K562 (cell line): Measurements from ENCODE around the gene TLCD1.

ENCODE experiments used
- BRF1 ChIP-seq: IDR thresholded peaks from 3 replicates; pipeline ENCODE4 v1.6.1; 2011; ENCODE audit warnings: borderline replicate concordance, mild to moderate bottlenecking; ENCODE audit not compliant: insufficient read length; ENCODE audit errors: extremely low read depth
- MTA3 ChIP-seq: fragments of 450-650 bp; formaldehyde crosslinking; IDR thresholded peaks from 2 replicates; pipeline ENCODE4 v1.6.1; 2017; ENCODE audit warnings: mild to moderate bottlenecking, borderline replicate concordance
- POLR2A ChIP-seq: fragments of 450-650 bp; conservative IDR thresholded peaks from 2 replicates; pipeline ENCODE4 v1.6.1; 2016
- RBBP5 ChIP-seq: fragments of 200-600 bp; sonication (generic); IDR thresholded peaks from 2 replicates; pipeline ENCODE4 v1.6.1; 2012; ENCODE audit warnings: borderline replicate concordance, mild to moderate bottlenecking, low read length, control low read depth, inconsistent platforms; ENCODE audit not compliant: insufficient read depth, poor library complexity, severe bottlenecking
- TAF1 ChIP-seq: IDR thresholded peaks from 2 replicates; pipeline ENCODE4 v1.6.1; 2011; ENCODE audit warnings: mild to moderate bottlenecking, low read length, moderate library complexity; ENCODE audit not compliant: insufficient read depth, control insufficient read depth, severe bottlenecking; ENCODE audit errors: extremely low read depth
- ZBTB8A ChIP-seq: fragments of 450-650 bp; IDR thresholded peaks from 2 replicates; pipeline ENCODE4 v1.6.1; 2018; ENCODE audit warnings: mild to moderate bottlenecking, moderate library complexity; ENCODE audit not compliant: partially characterized antibody
- ZNF121 ChIP-seq: sonication (generic); formaldehyde crosslinking; conservative IDR thresholded peaks from 2 replicates; pipeline ENCODE4 v1.8.0; 2022; ENCODE audit warnings: missing genetic modification reagents
- TF ChIP-seq, protein P1 (sequence below): fragments of 250-450 bp; sonication (Bioruptor Pico); IDR thresholded peaks from 2 replicates; pipeline ENCODE4 v1.9.0; 2021; ENCODE audit warnings: mild to moderate bottlenecking, inconsistent platforms
- TF ChIP-seq, protein P2 (sequence below): fragments of 450-650 bp; IDR thresholded peaks from 2 replicates; pipeline ENCODE4 v1.6.1; 2017; ENCODE audit warnings: mild to moderate bottlenecking, moderate library complexity
- TF ChIP-seq, protein P3 (sequence below): sonication (generic); formaldehyde crosslinking; IDR thresholded peaks from 2 replicates; pipeline ENCODE4 v1.8.0; 2022; ENCODE audit warnings: mild to moderate bottlenecking, low read depth, missing genetic modification reagents
- TF ChIP-seq, protein P4 (sequence below), 3 experiments: IDR thresholded peaks in 2 of 3; conservative IDR thresholded peaks in 1 of 3; 2 replicates each; pipeline ENCODE4 v1.5.1; 2011 to 2012; ENCODE audit warnings: low read length in 3 of 3, mild to moderate bottlenecking in 3 of 3, control low read depth in 2 of 3, improper control_type of control experiment in 1 of 3, inconsistent platforms in 1 of 3, low read depth in 1 of 3, mixed read lengths in 1 of 3, moderate library complexity in 1 of 3; ENCODE audit not compliant: insufficient read depth in 2 of 3
- TF ChIP-seq, protein P5 (sequence below), 2 experiments: fragments of 450-650 bp in 1 of 2; sonication (generic) in 1 of 2; formaldehyde crosslinking in 1 of 2; IDR thresholded peaks; 2 replicates each; pipeline versions ENCODE4 v1.7.1 to v1.9.0; 2016 to 2022; ENCODE audit warnings: inconsistent platforms in 1 of 2, mild to moderate bottlenecking in 1 of 2, missing genetic modification reagents in 1 of 2

DNA sequence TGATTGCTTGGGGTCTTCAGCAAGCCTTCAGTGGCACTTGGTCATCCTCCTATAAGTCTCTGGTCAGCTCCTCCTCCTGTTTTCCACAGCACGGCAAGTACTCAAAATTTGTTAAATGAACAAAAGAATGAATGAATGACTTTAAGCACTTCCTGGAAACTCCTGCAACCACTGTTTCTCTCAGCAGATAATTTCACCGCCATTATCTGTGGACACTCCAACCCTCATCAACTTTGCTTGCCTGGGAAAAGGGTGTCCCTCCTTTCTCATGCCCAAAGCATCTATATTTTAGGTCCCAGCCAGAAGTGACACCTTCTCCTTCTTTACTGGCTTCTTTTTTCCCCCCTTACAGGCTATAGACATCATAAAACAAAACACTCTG is 18.7 kb downstream of the TLCD1 start:
- TF ChIP-seq, protein P1, sequence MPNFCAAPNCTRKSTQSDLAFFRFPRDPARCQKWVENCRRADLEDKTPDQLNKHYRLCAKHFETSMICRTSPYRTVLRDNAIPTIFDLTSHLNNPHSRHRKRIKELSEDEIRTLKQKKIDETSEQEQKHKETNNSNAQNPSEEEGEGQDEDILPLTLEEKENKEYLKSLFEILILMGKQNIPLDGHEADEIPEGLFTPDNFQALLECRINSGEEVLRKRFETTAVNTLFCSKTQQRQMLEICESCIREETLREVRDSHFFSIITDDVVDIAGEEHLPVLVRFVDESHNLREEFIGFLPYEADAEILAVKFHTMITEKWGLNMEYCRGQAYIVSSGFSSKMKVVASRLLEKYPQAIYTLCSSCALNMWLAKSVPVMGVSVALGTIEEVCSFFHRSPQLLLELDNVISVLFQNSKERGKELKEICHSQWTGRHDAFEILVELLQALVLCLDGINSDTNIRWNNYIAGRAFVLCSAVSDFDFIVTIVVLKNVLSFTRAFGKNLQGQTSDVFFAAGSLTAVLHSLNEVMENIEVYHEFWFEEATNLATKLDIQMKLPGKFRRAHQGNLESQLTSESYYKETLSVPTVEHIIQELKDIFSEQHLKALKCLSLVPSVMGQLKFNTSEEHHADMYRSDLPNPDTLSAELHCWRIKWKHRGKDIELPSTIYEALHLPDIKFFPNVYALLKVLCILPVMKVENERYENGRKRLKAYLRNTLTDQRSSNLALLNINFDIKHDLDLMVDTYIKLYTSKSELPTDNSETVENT (CRISPR knock-in tag), result no peak
- TF ChIP-seq POLR2A (no peak), ZBTB8A (no peak), TAF1 (no peak), ZNF121 (CRISPR knock-in tag) (no peak), BRF1 (no peak), MTA3 (no peak), RBBP5 (no peak)
- TF ChIP-seq, protein P2, sequence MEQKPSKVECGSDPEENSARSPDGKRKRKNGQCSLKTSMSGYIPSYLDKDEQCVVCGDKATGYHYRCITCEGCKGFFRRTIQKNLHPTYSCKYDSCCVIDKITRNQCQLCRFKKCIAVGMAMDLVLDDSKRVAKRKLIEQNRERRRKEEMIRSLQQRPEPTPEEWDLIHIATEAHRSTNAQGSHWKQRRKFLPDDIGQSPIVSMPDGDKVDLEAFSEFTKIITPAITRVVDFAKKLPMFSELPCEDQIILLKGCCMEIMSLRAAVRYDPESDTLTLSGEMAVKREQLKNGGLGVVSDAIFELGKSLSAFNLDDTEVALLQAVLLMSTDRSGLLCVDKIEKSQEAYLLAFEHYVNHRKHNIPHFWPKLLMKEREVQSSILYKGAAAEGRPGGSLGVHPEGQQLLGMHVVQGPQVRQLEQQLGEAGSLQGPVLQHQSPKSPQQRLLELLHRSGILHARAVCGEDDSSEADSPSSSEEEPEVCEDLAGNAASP, result no peak
- TF ChIP-seq, protein P3, sequence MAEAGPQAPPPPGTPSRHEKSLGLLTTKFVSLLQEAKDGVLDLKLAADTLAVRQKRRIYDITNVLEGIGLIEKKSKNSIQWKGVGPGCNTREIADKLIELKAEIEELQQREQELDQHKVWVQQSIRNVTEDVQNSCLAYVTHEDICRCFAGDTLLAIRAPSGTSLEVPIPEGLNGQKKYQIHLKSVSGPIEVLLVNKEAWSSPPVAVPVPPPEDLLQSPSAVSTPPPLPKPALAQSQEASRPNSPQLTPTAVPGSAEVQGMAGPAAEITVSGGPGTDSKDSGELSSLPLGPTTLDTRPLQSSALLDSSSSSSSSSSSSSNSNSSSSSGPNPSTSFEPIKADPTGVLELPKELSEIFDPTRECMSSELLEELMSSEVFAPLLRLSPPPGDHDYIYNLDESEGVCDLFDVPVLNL (CRISPR knock-in tag), result no peak
- TF ChIP-seq, protein P4, sequence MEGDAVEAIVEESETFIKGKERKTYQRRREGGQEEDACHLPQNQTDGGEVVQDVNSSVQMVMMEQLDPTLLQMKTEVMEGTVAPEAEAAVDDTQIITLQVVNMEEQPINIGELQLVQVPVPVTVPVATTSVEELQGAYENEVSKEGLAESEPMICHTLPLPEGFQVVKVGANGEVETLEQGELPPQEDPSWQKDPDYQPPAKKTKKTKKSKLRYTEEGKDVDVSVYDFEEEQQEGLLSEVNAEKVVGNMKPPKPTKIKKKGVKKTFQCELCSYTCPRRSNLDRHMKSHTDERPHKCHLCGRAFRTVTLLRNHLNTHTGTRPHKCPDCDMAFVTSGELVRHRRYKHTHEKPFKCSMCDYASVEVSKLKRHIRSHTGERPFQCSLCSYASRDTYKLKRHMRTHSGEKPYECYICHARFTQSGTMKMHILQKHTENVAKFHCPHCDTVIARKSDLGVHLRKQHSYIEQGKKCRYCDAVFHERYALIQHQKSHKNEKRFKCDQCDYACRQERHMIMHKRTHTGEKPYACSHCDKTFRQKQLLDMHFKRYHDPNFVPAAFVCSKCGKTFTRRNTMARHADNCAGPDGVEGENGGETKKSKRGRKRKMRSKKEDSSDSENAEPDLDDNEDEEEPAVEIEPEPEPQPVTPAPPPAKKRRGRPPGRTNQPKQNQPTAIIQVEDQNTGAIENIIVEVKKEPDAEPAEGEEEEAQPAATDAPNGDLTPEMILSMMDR (IDR thresholded peaks at IDR 0.05 in 2 of 3, conservative IDR thresholded peaks at IDR 0.05 in 1 of 3; ENCODE audit: insufficient read depth in 2 of 3, low read depth in 1 of 3, low read length in 3 of 3), result no peak
- TF ChIP-seq, protein P5, sequence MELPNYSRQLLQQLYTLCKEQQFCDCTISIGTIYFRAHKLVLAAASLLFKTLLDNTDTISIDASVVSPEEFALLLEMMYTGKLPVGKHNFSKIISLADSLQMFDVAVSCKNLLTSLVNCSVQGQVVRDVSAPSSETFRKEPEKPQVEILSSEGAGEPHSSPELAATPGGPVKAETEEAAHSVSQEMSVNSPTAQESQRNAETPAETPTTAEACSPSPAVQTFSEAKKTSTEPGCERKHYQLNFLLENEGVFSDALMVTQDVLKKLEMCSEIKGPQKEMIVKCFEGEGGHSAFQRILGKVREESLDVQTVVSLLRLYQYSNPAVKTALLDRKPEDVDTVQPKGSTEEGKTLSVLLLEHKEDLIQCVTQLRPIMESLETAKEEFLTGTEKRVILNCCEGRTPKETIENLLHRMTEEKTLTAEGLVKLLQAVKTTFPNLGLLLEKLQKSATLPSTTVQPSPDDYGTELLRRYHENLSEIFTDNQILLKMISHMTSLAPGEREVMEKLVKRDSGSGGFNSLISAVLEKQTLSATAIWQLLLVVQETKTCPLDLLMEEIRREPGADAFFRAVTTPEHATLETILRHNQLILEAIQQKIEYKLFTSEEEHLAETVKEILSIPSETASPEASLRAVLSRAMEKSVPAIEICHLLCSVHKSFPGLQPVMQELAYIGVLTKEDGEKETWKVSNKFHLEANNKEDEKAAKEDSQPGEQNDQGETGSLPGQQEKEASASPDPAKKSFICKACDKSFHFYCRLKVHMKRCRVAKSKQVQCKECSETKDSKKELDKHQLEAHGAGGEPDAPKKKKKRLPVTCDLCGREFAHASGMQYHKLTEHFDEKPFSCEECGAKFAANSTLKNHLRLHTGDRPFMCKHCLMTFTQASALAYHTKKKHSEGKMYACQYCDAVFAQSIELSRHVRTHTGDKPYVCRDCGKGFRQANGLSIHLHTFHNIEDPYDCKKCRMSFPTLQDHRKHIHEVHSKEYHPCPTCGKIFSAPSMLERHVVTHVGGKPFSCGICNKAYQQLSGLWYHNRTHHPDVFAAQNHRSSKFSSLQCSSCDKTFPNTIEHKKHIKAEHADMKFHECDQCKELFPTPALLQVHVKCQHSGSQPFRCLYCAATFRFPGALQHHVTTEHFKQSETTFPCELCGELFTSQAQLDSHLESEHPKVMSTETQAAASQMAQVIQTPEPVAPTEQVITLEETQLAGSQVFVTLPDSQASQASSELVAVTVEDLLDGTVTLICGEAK (IDR thresholded peaks at IDR 0.05), result no peak
- TF ChIP-seq, protein P5 (CRISPR knock-in tag; IDR thresholded peaks at IDR 0.05), result no peak
